Endothelial cell (in vitro differentiated cells): ENCODE measurements around the gene CLEC4A. TPM values are rescaled to one million over a fixed set of nuclear protein-coding genes. Genes with fewer than 3 reads are reported as not detected.
"Not testable (repeated sequence)": the region's sequence is repeated elsewhere in the genome, so short reads cannot be mapped to it uniquely, and the experiment has no call there.

Experiments used
- DNase-seq: peaks from one replicate; pipeline ENCODE4 v3.0.0; 2021; ENCODE audit warnings: low spot score
- H3K27ac Mint-ChIP-seq: one replicate; pipeline ENCODE4 v1.8.0; 2021; ENCODE audit warnings: mixed read lengths, inconsistent platforms; ENCODE audit not compliant: unreplicated experiment
- H3K27me3 Mint-ChIP-seq: one replicate; pipeline ENCODE4 v1.8.0; 2021; ENCODE audit warnings: mild to moderate bottlenecking, moderate library complexity, mixed read lengths, inconsistent platforms; ENCODE audit not compliant: unreplicated experiment
- H3K36me3 Mint-ChIP-seq: one replicate; pipeline ENCODE4 v1.8.0; 2021; ENCODE audit warnings: mild to moderate bottlenecking, low read depth, mixed read lengths, inconsistent platforms; ENCODE audit not compliant: unreplicated experiment
- H3K4me1 Mint-ChIP-seq: one replicate; pipeline ENCODE4 v1.8.0; 2021; ENCODE audit warnings: mild to moderate bottlenecking, mixed read lengths, inconsistent platforms; ENCODE audit not compliant: unreplicated experiment
- H3K4me3 Mint-ChIP-seq: one replicate; pipeline ENCODE4 v1.8.0; 2021; ENCODE audit warnings: mild to moderate bottlenecking, mixed read lengths, inconsistent platforms; ENCODE audit not compliant: unreplicated experiment
- H3K9me3 Mint-ChIP-seq: one replicate; pipeline ENCODE4 v1.8.0; 2021; ENCODE audit warnings: mixed read lengths, inconsistent platforms; ENCODE audit not compliant: unreplicated experiment
- total RNA-seq: library from RNA; stranded (reverse); fragmentation: NEBNext Ultra II Directional; extraction: Animal tissue kit (Norgen Biotek cat#: 25700); gene quantifications from one replicate; pipeline ENCODE4 v1.2.1, GENCODE V29; 2021; ENCODE audit not compliant: unreplicated experiment
- TF ChIP-seq, protein P1 (sequence below): fragments of 200-600 bp; sonication (generic); IDR thresholded peaks from one replicate; pipeline ENCODE4 v1.5.0; 2021; ENCODE audit warnings: antibody characterized with exemption; ENCODE audit not compliant: unreplicated experiment

The CLEC4A gene
- total RNA-seq, 1 donor from 2014 or later: 0.82 TPM

DNA sequence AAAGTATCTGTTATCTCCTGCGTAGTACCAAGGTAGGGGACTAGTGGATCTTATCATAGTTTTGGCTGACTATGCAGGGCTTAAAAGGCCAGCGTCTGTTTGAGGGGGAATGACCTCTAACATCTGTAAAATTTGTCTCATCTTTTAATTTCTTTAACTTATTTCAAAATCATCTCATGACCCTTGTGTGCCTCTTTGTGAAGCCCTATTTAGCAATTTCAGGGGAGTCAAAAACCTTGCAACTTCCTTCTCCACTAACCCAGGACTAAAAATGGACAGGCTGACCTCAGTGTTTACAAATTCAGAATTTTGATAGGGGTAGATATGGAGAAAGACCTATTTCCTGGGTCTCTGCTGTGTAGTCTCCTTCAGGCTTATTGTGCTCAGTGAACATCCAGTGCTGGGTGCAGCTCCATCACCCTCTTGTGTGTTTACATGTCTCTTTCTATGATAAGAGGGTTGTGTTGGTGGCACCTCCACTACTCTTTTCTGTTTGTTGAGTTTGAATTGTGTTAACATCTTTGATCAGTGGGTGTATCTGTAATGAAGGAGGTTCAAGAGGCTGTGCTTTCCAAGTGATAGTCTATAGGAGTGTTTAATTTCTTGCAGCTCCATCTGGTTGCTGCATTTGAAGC lies 27.0 kb upstream of the CLEC4A start:
- Mint-ChIP-seq H3K27me3 (no peaks in the 10 kb centered on the region), H3K9me3 (no peaks in the 10 kb centered on the region), H3K27ac (no peak overlapping the region), H3K36me3 (peaks cover 40% of the 10 kb centered on the region), H3K4me3 (no peak overlapping the region), H3K4me1 (no peaks in the 10 kb centered on the region)
- DNase-seq: no peak
- TF ChIP-seq, protein P1, sequence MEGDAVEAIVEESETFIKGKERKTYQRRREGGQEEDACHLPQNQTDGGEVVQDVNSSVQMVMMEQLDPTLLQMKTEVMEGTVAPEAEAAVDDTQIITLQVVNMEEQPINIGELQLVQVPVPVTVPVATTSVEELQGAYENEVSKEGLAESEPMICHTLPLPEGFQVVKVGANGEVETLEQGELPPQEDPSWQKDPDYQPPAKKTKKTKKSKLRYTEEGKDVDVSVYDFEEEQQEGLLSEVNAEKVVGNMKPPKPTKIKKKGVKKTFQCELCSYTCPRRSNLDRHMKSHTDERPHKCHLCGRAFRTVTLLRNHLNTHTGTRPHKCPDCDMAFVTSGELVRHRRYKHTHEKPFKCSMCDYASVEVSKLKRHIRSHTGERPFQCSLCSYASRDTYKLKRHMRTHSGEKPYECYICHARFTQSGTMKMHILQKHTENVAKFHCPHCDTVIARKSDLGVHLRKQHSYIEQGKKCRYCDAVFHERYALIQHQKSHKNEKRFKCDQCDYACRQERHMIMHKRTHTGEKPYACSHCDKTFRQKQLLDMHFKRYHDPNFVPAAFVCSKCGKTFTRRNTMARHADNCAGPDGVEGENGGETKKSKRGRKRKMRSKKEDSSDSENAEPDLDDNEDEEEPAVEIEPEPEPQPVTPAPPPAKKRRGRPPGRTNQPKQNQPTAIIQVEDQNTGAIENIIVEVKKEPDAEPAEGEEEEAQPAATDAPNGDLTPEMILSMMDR: no peak

DNA sequence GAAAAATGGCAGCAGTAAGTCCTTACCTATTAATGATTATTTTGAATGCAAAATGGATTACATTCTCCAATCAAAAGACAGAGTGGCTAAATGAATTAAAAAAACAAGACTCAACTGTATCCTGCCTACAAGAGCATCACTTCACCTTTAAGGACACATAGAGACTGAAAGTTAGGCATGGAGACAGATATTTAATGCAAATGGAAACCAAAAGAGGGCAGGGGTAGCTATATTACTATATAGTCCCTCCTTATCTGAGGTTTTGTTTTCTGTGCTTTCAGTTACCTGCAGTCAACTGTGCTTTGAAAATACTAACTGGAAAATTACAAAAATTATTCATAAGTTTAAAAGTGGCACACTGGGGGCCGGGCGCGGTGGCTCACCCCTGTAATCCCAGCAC lies 24.2 kb upstream of the CLEC4A start:
- no peak overlapping the region for H3K27ac Mint-ChIP-seq
- DNase-seq: no peak
- no peaks in the 10 kb centered on the region for H3K4me1 Mint-ChIP-seq
- H3K36me3 Mint-ChIP-seq: peaks cover 25% of the 10 kb centered on the region
- TF ChIP-seq, protein P1: no peak
- H3K4me3 Mint-ChIP-seq: no peak overlapping the region
- no peaks in the 10 kb centered on the region for H3K9me3 Mint-ChIP-seq
- no peaks in the 10 kb centered on the region for H3K27me3 Mint-ChIP-seq

DNA sequence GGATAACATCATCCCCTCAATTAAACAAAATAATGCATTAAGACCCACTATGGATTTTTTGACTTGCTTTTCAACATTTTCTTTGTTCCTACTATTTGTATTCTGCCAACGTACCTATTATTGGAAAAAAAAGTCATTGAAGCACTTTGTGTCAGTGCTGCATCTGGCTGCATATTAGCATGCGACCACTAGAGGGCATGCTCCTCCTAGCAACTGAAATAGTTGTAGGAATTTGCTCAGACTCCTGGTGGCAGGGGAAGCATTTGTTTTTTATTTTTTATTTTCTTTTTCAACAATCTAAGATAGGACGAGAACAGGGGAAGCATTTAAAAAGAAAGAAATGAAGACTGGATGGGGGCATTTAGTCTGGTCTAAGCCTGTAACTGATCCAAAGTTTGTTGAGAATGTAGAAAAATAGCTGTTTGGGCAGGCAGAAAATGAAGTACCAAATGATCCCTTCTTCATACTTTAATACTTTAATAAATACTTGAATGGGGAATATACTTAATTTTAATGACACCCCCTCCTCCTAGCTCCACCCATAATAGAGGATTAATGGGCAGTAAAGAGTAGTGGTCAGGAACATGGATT lies 14.5 kb upstream of the CLEC4A start:
- TF ChIP-seq, protein P1: peak; percentile 97
- Mint-ChIP-seq H3K36me3 (peaks cover 4% of the 10 kb centered on the region), H3K27me3 (peaks cover 2% of the 10 kb centered on the region), H3K27ac (no peak overlapping the region), H3K9me3 (no peaks in the 10 kb centered on the region), H3K4me3 (no peak overlapping the region), H3K4me1 (no peaks in the 10 kb centered on the region)
- peak; percentile 76 for DNase-seq

DNA sequence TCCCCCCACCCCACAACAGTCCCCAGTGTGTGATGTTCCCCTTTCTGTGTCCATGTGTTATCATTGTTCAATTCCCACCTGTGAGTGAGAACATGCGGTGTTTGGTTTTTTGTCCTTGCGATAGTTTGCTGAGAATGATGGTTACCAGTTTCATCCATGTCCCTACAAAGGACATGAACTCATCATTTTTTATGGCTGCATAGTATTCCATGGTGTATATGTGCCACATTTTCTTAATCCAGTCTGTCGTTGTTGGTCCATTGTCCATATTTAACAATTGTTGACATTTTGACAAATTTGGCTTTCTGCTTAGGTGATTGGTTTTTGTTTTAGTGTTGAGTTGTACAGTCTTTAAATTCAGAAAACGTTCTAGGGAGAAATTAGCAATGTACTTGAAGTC lies 10.3 kb upstream of the CLEC4A start:
- H3K9me3 Mint-ChIP-seq, H3K4me3 Mint-ChIP-seq, H3K27ac Mint-ChIP-seq, H3K27me3 Mint-ChIP-seq, H3K36me3 Mint-ChIP-seq, H3K4me1 Mint-ChIP-seq, DNase-seq: not testable (repeated sequence)

DNA sequence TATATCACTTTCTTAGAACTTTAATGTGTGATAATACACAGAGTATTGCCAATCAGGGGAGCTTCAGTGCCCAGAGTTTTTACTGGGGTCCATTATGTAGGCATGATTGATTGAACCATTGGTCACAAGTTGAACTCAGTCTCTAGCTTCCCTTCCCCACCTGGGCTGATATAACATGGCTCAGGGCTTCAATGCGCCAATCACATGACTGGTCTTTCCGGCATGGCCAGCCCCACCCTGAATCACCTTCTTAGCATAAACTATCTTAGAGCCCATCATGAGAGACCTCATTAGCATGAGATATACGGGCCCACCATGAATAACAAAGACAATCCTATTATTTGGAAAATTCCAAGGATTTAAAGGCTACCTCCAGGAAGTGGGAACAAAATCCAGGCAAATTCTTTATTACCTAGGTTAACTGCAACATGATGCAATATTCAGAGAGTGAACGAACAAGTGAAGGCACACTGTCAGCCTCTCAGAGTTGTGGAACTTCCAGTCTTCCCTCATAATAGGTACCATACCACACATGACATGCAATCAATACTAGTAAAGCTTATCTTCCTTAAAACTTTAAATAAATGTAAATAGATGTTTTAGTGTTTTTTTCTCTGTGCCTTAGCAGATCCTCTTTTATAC lies 3.2 kb upstream of the CLEC4A start:
- no peak overlapping the region for H3K4me3 Mint-ChIP-seq
- TF ChIP-seq, protein P1: no peak
- H3K27me3 Mint-ChIP-seq: peaks cover 1% of the 10 kb centered on the region
- no peaks in the 10 kb centered on the region for H3K4me1 Mint-ChIP-seq
- H3K9me3 Mint-ChIP-seq: no peaks in the 10 kb centered on the region
- no peaks in the 10 kb centered on the region for H3K36me3 Mint-ChIP-seq
- DNase-seq: no peak
- no peak overlapping the region for H3K27ac Mint-ChIP-seq
